Measurements from ENCODE around the gene SECTM1.
"Not testable (repeated sequence)": the region's sequence is repeated elsewhere in the genome, so short reads cannot be mapped to it uniquely, and the experiment has no call there.

Gene SECTM1

GRCh38 chr17:82333279-82334171 lies at the start of gene SECTM1:
Gene SECTM1 (minus strand): TSS chr17:82333766. CDS start chr17:82327240, 6,526 bp downstream.
- DNase-seq: no peak

DNA sequence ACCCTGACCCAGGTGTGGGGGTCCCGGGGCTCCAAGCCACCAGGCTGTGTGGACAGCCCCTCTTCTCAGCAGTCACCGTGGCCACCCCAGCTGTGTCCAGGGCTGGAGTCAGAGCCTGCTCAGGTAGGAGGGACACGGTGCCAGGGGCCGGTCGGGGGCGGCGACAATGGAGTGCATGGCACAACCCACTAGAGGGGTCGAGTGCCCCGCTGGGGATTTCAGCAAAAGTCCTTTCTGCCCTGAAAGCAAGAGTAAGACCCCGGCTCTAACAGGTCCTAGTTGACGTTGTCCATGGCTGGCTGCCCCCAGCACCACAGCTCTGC lies 49.3 kb upstream of the SECTM1 start:
- DNase-seq: no peak

DNA sequence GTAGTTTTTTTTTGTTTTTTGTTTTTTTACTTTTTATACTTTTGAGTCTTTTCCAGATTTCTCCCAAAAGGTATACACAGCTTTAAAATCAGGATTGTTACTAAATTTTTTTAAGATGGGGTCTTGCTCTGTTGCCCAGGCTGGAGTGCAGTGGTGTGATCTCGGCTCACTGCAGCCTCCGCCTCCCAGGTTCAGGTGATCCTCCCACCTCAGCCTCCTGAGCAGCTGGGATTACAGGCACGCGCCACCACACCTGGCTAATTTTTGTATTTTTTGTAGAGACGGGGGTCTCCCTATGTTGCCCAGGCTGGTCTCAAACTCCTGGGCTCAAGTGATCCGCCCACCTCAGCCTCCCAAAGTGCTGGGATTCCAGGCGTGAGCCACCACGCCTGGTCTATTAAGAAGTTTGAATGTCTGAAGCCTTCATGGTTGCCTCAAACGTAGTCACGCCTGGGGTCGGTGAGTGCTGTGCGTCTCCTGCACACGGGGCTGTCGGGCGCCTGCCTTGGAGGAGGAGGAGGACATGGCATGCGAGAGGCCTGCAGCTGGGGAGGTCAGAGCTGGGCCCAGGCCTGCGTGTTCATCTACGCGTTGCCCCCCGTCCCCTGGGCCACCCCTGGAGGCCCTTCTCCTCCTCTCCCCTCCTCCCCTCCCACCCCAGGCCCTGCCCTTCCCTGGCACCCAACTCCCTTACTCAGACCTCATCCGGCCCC lies 48.8 kb upstream of the SECTM1 start:
- not testable (repeated sequence) for DNase-seq

GRCh38 chr17:82381703-82382009 lies 48.1 kb upstream of the SECTM1 start:
- not testable (repeated sequence) for DNase-seq

DNA sequence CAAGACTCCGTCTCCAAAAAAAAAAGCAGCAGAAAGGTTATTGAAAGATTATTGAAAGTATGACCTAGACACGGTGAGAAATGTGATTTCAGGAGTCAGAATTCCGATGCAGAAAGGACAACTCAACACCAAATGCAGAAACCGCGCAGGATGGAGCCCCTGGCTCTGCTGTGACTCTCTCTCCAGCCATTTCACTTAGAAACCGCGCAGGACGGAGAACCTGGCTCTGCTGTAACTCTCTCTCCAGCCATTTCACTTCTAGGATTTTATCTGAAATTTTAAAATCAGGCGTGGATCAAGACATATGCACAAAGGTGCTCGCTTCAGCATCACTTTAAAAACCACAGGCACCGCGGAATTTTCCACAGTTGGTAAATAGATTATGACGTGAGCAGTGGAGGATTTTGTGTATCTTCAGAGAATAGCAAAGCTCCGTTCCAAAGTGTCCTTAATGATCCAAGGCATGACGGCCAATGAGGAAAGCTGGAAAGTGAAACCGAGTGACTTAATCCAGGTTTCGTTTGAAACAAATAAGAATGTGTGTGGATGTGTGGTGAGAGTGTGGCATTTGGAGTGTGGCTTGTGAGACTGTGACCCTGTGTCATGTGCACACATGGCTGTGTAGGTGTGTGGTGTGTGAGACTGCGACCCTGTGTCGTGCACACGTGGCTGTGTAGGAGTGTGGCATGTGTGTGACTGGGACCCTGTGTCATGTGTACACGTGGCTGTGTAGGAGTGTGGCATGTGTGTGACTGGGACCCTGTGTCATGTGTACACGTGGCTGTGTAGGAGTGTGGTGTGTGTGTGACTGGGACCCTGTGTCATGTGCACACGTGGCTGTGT lies 47.5 kb upstream of the SECTM1 start:
- no peak for DNase-seq

- no peak for DNase-seq
These were observed 45.1 kb upstream of the SECTM1 start for GRCh38 chr17:82378741-82379021.

DNA sequence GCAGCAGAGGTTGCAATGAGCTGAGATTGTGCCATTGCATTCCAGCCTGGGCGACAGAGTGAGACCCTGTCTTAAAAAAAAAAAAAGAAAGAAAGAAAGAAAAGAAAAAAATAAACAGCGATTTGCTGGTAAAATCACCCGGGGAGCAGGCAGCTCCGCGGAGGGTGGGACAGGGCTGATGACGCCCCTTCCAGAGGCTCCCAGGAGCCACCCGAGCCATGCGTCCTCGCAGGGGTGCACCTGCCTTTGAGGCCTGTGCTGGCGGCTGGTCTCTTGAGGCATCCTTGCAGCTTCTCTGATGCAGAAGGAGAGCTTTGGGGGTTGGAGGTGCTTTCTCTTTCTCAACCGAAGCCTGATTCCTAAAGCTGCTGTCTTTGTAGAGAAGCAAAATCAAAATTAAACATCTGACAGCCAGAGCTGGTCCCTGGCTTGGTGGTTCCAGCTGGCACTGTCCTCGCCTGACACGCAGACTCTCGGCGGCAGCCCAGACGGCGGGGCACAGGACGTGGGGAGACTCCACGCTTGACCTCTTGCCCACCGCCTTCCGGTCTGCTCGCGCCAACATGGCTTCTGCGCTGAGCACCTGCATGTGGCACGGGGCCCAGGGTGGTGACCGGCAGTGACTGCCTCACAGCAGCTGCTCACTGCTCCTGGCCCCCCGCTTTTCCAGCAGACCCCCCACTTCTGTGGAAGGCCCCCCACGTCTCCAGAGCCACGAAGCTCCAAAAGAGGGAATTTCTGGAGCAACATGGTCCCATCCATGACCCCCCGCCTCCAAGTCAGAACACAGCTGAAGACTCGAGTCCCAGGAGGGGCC lies 44.6 kb upstream of the SECTM1 start:
- no peak for DNase-seq

DNA sequence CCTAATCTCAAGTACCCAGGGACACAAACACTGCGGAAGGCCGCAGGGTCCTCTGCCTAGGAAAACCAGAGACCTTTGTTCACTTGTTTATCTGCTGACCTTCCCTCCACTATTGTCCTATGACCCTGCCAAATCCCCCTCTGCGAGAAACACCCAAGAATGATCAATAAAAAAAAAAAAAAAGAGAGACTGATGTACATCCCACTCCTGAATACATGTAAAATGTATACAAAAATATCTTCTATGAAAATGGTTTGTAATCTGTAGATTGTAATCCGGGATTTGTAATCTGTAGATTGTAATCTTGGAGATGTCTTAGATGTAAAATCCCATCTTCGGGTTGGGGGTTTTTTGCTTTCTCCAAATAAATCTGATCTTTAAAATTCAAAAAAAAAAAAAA lies 43.7 kb upstream of the SECTM1 start:
- not testable (repeated sequence) for DNase-seq

DNA sequence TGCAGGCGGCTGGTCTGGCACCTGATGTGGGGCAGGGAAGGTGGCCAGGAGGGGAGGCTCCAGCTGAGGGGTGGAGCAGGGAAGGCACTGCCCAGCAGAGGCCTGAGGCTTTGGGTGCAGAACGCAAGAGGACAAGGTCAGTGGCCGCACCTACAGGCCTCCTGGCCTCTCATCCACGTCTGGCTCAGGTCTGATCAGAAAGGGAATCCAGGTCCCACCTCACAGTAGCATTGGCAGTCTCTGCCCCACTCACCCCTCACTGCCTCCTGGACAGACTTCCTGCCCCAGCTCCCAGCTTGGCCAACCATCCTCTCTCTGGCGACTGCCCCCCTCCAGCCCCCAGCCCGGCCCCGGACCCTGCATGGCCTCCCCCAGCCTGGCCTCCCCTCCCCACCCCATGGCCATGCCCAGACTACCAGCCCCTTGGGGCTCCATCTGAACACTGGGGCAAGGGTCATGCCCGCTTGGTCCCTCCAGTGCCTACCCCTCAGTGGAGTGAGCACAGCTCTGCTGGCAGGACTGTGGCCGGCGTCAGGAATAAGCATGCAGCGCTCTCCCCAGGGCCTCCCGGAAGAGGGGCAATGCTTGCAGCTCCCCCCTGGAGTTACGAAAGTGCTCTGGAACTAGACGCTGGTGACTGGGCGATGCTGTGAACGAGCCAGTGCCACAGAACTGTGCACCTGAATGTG lies 42.6 kb upstream of the SECTM1 start:
- DNase-seq: no peak

DNA sequence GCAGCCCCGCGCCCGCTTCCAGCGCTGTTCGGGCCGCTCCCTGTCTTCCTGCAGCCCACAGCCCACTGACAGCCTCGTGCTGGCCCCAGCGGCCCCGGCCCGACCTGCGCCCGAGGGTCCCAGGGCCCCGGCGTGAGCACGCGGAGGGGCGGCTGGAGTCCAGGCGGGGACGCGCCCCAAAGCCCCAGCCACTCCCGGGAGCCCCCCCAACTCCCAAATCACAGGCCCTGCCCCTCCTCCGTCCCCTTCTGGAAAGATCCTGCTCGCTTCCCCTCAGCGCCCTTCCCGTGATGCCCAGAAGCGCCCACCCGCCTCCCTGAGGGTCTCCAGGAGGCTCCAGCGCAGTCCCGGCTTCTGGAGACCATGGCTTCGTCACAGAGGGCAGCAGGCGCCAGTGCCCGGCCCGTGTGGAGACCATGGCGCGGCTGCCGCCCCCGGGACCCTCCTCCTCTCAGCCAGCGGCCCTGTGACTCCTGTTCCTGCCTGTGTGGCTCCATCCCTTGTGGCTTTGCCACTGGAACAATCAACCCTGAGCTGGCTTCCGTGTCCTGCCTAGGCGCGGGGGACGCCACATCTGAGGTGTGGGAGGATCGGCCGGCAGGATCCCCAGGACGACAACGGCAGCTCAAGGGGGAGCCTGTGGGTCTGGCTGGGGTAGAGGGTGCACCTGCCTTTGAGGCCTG lies 41.9 kb upstream of the SECTM1 start:
- no peak for DNase-seq

DNA sequence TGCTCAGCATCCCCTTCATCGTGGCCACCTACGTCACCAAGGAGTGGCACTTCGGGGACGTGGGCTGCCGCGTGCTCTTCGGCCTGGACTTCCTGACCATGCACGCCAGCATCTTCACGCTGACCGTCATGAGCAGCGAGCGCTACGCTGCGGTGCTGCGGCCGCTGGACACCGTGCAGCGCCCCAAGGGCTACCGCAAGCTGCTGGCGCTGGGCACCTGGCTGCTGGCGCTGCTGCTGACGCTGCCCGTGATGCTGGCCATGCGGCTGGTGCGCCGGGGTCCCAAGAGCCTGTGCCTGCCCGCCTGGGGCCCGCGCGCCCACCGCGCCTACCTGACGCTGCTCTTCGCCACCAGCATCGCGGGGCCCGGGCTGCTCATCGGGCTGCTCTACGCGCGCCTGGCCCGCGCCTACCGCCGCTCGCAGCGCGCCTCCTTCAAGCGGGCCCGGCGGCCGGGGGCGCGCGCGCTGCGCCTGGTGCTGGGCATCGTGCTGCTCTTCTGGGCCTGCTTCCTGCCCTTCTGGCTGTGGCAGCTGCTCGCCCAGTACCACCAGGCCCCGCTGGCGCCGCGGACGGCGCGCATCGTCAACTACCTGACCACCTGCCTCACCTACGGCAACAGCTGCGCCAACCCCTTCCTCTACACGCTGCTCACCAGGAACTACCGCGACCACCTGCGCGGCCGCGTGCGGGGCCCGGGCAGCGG lies 41.2 kb upstream of the SECTM1 start:
- DNase-seq: no peak

- no peak for DNase-seq
These were observed 40.4 kb upstream of the SECTM1 start for GRCh38 chr17:82373731-82374625.

DNA sequence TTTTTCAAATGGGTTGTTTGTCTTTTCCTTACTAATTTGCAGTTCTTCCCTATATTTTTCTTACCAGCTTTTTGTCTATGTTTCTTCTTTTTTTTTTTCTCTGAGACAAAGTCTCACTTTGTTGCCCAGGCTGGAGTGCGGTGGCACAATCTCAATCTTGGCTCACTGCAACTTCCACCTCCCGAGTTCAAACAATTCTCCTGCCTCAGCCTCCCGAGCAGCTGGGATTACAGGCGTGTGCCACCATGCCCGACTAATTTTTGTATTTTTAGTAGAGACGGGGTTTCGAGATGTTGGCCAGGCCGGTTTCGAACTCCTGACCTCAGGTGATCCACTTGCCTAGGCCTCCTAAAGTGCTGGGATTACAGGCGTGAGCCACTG lies 39.5 kb upstream of the SECTM1 start:
- not testable (repeated sequence) for DNase-seq

GRCh38 chr17:82372249-82373071 lies 38.9 kb upstream of the SECTM1 start:
- DNase-seq: no peak

GRCh38 chr17:82371333-82372248 lies 38.0 kb upstream of the SECTM1 start, which contains the start of gene UTS2R:
Gene UTS2R (plus strand): TSS chr17:82371765. CDS start chr17:82374325, 2,560 bp downstream.
- no peak for DNase-seq

DNA sequence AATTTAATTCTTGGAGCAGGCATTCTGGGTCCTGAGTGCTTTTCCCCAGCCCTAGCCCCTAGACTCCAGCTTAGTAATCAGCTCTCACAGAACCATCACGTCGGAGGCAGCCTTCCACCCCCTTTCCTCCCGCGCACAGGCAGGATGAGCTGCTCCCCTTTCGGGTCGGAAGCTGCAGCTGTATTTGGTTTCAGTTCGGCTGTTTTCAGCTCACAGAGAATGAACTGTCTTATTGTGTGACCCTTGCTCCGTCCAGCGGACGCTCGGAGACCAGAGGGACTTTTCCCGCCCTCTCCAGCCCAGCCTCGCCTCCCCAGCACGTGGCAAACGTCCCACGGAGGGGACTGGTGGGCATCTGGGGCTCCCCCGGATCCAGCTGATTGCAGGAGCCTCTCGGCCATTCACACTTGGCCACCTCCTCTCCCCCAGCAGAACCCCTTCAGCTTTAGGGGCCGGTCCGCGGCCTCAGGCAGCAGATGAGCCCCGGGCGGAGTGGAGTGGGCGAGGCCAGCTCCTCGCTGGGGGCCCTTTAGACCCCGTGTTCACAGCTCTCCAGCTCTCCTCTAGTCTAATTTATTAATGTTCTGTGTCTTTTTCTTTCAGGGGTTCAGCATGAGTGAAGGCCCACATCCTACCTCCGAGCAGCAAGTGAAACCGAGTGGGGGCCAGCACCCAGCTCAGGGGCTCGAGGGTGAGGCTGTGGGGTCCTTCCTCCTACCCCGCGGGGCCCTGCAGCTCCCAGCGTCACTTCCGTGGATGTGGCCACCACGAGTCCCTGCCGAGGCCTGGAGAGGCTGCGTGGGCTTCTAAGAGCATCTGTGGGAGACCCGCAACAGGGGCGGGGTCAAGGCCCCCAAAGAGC lies 37.1 kb upstream of the SECTM1 start:
- no peak for DNase-seq

DNA sequence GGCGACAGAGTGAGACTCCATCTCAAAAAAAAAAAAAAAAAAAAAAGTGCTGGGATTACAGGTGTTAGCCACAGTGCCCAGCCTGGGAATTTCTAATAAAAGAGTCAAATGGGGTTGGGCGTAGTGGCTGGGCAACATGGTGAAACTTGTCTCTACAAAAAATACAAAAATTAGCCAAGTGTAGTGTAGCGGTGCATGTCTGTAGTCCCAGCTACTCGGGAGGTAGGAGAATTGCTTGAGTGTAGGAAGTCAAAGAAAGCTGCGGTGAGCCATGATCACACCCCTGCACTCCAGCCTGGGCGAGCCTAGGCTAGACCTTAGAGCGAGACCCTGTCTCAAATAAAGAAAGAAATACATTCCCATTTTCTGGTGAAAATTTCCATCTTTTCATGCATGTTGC lies 35.6 kb upstream of the SECTM1 start:
- no peak for DNase-seq

Data from activated CD4-positive, CD25-positive, alpha-beta regulatory T cell treated with anti-CD3 and anti-CD28 coated beads, Interleukin-2, amount 50 U/mL, for 72 hours (primary cell).